ENCODE measurements around the gene TSHR. TPM values are rescaled to one million over a fixed set of nuclear protein-coding genes. Genes with fewer than 3 reads are reported as not detected.
"Not testable (repeated sequence)": the region's sequence is repeated elsewhere in the genome, so short reads cannot be mapped to it uniquely, and the experiment has no call there.

TSHR gene
- polyA plus RNA-seq, 2 donors = 0.02 TPM; not detected in 1

DNA sequence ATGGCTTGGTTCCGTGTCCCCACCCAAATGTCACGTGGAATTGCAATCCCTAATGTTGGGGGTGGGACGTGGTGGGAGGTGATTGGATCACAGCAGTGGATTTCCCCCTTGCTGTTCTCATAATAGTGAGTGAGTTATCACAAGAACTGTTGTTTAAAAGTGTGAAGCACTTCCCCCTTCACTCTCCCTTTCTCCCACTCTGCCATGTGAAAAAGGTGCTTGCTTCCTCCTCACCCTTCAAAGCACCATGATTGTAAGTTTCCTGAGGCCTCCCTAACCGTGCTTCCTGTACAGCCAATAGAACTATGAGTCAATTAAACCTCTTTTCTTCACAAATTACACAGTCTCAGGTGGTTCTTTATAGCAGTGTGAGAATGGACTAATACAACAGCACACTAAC, 8.6 kb upstream of the TSHR start:
- Histone ChIP-seq H3K36me3 (ENCODE audit: control insufficient read depth in 2 of 2, insufficient read depth in 2 of 2, low read length in 1 of 2) (no peaks in the 10 kb centered on the region), H3K4me1 (ENCODE audit: control insufficient read depth in 2 of 2, insufficient read depth in 2 of 2, low read length in 1 of 2) (no peaks in the 10 kb centered on the region), H3K27ac (ENCODE audit: low read depth in 2 of 2, low read length in 1 of 2) (no peak overlapping the region), H3K4me3 (ENCODE audit: low read depth in 1 of 2, low read length in 2 of 2) (no peak overlapping the region), H3K9me3 (ENCODE audit: control insufficient read depth in 2 of 2, insufficient read depth in 1 of 2, low read depth in 1 of 2, low read length in 1 of 2) (no peaks in the 10 kb centered on the region), H3K27me3 (ENCODE audit: control insufficient read depth in 1 of 2, insufficient read depth in 2 of 2, low read length in 2 of 2) (no peaks in the 10 kb centered on the region)
- WGBS, 2 donors = 71 to 72% methylated on average over 4 of the region's 4 CpGs

DNA sequence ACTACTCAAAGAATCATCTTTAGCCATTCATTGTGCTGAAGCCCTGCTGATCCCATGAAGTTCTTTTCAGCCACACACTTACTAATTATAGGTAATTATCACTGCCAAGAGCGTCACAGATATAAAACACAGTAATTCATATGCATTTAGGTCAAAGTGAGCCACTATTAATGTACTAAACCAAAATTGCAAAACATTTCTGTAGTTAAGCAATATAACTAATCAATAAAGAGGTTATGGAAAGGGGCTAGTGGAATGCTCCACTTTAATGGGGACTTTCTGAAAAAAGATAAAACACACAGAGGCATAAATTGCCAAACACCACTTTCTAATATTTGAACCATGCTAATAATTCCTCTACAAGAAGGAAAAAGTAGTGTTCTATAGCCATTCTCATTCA, 7.1 kb upstream of the TSHR start:
- no peaks in the 10 kb centered on the region for H3K9me3 ChIP-seq (ENCODE audit: control insufficient read depth in 2 of 2, insufficient read depth in 1 of 2, low read depth in 1 of 2, low read length in 1 of 2)
- no peaks in the 10 kb centered on the region for H3K4me1 ChIP-seq (ENCODE audit: control insufficient read depth in 2 of 2, insufficient read depth in 2 of 2, low read length in 1 of 2)
- WGBS, 2 donors = 0 to 11% methylated on average over 1 of the region's 1 CpG
- H3K27ac ChIP-seq (ENCODE audit: low read depth in 2 of 2, low read length in 1 of 2) = no peak overlapping the region
- H3K36me3 ChIP-seq (ENCODE audit: control insufficient read depth in 2 of 2, insufficient read depth in 2 of 2, low read length in 1 of 2) = no peaks in the 10 kb centered on the region
- no peak overlapping the region for H3K4me3 ChIP-seq (ENCODE audit: low read depth in 1 of 2, low read length in 2 of 2)
- H3K27me3 ChIP-seq (ENCODE audit: control insufficient read depth in 1 of 2, insufficient read depth in 2 of 2, low read length in 2 of 2) = no peaks in the 10 kb centered on the region

DNA sequence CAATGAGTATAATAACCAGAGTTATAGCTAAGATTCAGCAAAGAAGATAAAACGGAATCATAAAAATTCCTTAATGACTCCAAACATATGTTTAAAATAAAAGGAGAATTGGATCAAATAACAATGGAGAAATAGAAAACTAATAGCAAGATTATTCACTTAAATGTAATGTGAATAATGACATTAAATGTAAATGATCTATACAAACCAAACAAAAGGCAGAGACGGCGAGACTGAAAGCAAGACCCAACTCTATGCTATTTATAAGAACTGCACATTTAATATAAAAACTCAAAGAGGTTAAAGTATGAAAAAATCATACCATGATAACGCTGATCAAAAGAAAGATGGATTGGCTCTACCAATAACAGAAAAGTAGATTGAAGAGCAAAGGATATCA, 3.9 kb upstream of the TSHR start:
- Histone ChIP-seq H3K27me3 (ENCODE audit: control insufficient read depth in 1 of 2, insufficient read depth in 2 of 2, low read length in 2 of 2) (no peaks in the 10 kb centered on the region), H3K36me3 (ENCODE audit: control insufficient read depth in 2 of 2, insufficient read depth in 2 of 2, low read length in 1 of 2) (no peaks in the 10 kb centered on the region), H3K4me1 (ENCODE audit: control insufficient read depth in 2 of 2, insufficient read depth in 2 of 2, low read length in 1 of 2) (peaks cover 0 to 5% of the 10 kb centered on the region in 2 donors), H3K27ac (ENCODE audit: low read depth in 2 of 2, low read length in 1 of 2) (no peak overlapping the region), H3K4me3 (ENCODE audit: low read depth in 1 of 2, low read length in 2 of 2) (no peak overlapping the region), H3K9me3 (ENCODE audit: control insufficient read depth in 2 of 2, insufficient read depth in 1 of 2, low read depth in 1 of 2, low read length in 1 of 2) (no peaks in the 10 kb centered on the region)
- 90 to 91% methylated on average over 4 of the region's 4 CpGs for WGBS, 2 donors

DNA sequence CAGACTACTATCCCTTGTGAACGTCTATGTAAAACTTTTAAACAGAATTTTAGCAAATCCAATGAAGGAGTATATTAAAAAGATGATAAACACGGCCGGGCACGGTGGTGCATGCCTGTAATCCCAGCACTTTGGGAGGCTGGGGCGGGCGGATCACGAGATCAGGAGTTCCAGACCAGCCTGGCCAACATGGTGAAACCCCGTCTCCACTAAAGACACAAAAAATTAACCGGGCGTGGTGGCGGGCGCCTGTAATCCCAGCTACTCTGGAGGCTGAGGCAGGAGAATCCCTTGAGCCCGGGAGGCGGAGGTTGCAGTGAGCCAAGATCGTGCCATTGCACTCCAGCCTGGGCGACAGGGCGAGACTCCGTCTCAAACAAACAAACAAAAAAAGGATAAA, 2.2 kb upstream of the TSHR start:
- H3K36me3 ChIP-seq (ENCODE audit: control insufficient read depth in 2 of 2, insufficient read depth in 2 of 2, low read length in 1 of 2); H3K4me1 ChIP-seq (ENCODE audit: control insufficient read depth in 2 of 2, insufficient read depth in 2 of 2, low read length in 1 of 2); H3K27me3 ChIP-seq (ENCODE audit: control insufficient read depth in 1 of 2, insufficient read depth in 2 of 2, low read length in 2 of 2); H3K27ac ChIP-seq (ENCODE audit: low read depth in 2 of 2, low read length in 1 of 2); H3K4me3 ChIP-seq (ENCODE audit: low read depth in 1 of 2, low read length in 2 of 2); H3K9me3 ChIP-seq (ENCODE audit: control insufficient read depth in 2 of 2, insufficient read depth in 1 of 2, low read depth in 1 of 2, low read length in 1 of 2): not testable (repeated sequence)
- 82 to 87% methylated on average over 18 of the region's 18 CpGs for WGBS, 2 donors

DNA sequence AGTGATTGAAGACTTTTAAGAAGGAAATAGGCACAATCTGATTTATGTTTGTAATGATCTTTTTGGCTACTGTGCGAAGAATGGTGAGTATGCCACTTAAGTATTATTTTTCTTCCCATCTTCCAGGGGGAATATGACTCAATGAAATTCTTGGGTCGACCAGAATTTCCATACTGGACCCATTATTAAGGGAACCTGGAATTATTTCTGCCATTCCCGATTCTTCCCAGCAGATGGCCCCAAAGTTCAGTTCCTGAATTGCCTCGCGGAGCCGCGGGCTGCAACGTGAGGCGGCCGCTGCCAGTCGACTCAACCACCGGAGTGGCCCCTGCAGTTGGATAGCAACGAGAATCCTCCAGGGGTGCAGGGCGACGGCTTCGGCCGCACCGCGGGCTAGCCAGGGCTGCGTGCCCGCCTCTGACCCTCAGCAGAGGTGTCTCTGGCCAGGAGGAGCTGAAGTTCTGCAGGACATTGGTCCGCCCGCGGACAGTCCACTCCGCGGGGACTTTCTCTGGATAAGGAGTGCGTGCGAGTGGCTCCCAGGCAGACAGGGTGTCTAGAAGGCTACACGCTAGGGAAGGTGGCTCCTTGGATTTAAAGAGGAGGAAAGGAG, 628 bp upstream of the TSHR start:
- H3K4me3 ChIP-seq (ENCODE audit: low read depth in 1 of 2, low read length in 2 of 2) = peak overlapping the region; percentile 42 to 45
- H3K4me1 ChIP-seq (ENCODE audit: control insufficient read depth in 2 of 2, insufficient read depth in 2 of 2, low read length in 1 of 2) = peaks cover 0 to 5% of the 10 kb centered on the region in 2 donors
- no peaks in the 10 kb centered on the region for H3K27me3 ChIP-seq (ENCODE audit: control insufficient read depth in 1 of 2, insufficient read depth in 2 of 2, low read length in 2 of 2)
- H3K9me3 ChIP-seq (ENCODE audit: control insufficient read depth in 2 of 2, insufficient read depth in 1 of 2, low read depth in 1 of 2, low read length in 1 of 2) = no peaks in the 10 kb centered on the region
- no peak overlapping the region for H3K27ac ChIP-seq (ENCODE audit: low read depth in 2 of 2, low read length in 1 of 2)
- WGBS, 2 donors = 1% methylated on average over 29 of the region's 29 CpGs
- no peaks in the 10 kb centered on the region for H3K36me3 ChIP-seq (ENCODE audit: control insufficient read depth in 2 of 2, insufficient read depth in 2 of 2, low read length in 1 of 2)

DNA sequence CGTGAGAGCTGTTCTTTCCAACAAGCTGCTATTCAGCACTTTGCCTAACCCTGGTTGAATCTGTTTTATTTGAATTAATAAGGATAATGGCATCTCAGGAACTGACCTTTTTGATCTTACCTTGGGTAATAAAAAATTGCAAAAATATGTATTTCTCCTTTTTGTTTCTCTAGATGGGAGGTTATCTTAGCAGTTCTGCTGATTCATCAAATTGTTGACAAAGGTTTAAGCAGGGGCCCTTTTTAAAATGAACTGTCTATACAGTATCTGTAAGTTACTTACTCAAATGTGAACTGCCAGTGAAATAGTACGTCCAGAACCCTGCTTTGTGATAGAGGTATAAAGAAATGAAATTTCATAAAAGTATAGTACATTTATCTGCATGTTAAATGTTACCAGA, 681 bp downstream of the TSHR start:
- H3K27ac ChIP-seq (ENCODE audit: low read depth in 2 of 2, low read length in 1 of 2) = no peak overlapping the region
- WGBS, 2 donors = 79 to 81% methylated on average over 2 of the region's 2 CpGs
- H3K36me3 ChIP-seq (ENCODE audit: control insufficient read depth in 2 of 2, insufficient read depth in 2 of 2, low read length in 1 of 2) = no peaks in the 10 kb centered on the region
- H3K4me1 ChIP-seq (ENCODE audit: control insufficient read depth in 2 of 2, insufficient read depth in 2 of 2, low read length in 1 of 2) = peaks cover 0 to 5% of the 10 kb centered on the region in 2 donors
- H3K9me3 ChIP-seq (ENCODE audit: control insufficient read depth in 2 of 2, insufficient read depth in 1 of 2, low read depth in 1 of 2, low read length in 1 of 2) = no peaks in the 10 kb centered on the region
- no peaks in the 10 kb centered on the region for H3K27me3 ChIP-seq (ENCODE audit: control insufficient read depth in 1 of 2, insufficient read depth in 2 of 2, low read length in 2 of 2)
- H3K4me3 ChIP-seq (ENCODE audit: low read depth in 1 of 2, low read length in 2 of 2) = no peak overlapping the region

DNA sequence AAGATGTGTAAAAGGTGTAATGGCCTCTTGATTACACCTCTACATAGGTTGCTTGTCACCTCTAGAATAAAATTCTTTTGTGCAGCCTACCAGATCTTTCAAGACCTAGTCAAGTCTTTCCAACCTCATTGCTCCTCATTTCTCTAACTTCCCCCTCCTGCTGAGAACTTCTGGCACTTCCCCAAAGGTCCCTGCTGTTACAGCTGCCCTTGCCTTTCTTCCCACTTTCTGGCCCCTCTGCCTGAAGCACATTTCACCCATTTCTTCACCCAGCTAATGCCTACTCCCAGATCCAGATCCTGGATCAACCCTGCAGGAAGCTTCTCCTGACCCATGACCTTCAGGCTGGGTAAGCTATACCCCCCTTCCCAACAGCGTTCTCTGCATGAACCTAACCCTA, 1.5 kb downstream of the TSHR start:
- Histone ChIP-seq H3K4me3 (ENCODE audit: low read depth in 1 of 2, low read length in 2 of 2) (no peak overlapping the region), H3K27ac (ENCODE audit: low read depth in 2 of 2, low read length in 1 of 2) (no peak overlapping the region), H3K9me3 (ENCODE audit: control insufficient read depth in 2 of 2, insufficient read depth in 1 of 2, low read depth in 1 of 2, low read length in 1 of 2) (no peaks in the 10 kb centered on the region), H3K36me3 (ENCODE audit: control insufficient read depth in 2 of 2, insufficient read depth in 2 of 2, low read length in 1 of 2) (no peaks in the 10 kb centered on the region), H3K4me1 (ENCODE audit: control insufficient read depth in 2 of 2, insufficient read depth in 2 of 2, low read length in 1 of 2) (peaks cover 0 to 5% of the 10 kb centered on the region in 2 donors), H3K27me3 (ENCODE audit: control insufficient read depth in 1 of 2, insufficient read depth in 2 of 2, low read length in 2 of 2) (no peaks in the 10 kb centered on the region)
- 79 to 90% methylated on average over 1 of the region's 1 CpG for WGBS, 2 donors

DNA sequence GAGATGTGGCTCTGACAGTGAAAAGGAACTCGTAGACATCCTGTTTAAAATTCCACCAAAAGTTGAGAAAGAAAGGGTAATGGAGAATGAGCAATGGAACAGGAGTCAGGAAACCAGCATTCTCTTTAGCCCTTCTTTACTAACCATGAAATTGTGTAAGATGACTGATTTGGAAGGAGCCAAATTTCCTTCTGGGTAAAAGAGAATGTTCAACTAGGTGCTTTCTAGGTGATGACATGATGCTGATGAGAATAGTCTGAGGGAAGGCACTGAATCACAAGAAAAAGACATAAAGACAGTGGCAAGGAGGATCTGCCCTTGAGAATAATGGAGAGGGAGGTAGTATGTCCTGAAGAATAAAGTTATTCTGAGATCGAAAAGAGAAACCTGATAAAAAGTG, 2.2 kb downstream of the TSHR start:
- 87% methylated on average over 2 of the region's 2 CpGs for WGBS, 2 donors
- Histone ChIP-seq H3K4me1 (ENCODE audit: control insufficient read depth in 2 of 2, insufficient read depth in 2 of 2, low read length in 1 of 2) (peaks cover 0 to 5% of the 10 kb centered on the region in 2 donors), H3K36me3 (ENCODE audit: control insufficient read depth in 2 of 2, insufficient read depth in 2 of 2, low read length in 1 of 2) (no peaks in the 10 kb centered on the region), H3K27me3 (ENCODE audit: control insufficient read depth in 1 of 2, insufficient read depth in 2 of 2, low read length in 2 of 2) (no peaks in the 10 kb centered on the region), H3K27ac (ENCODE audit: low read depth in 2 of 2, low read length in 1 of 2) (no peak overlapping the region), H3K4me3 (ENCODE audit: low read depth in 1 of 2, low read length in 2 of 2) (no peak overlapping the region), H3K9me3 (ENCODE audit: control insufficient read depth in 2 of 2, insufficient read depth in 1 of 2, low read depth in 1 of 2, low read length in 1 of 2) (no peaks in the 10 kb centered on the region)

DNA sequence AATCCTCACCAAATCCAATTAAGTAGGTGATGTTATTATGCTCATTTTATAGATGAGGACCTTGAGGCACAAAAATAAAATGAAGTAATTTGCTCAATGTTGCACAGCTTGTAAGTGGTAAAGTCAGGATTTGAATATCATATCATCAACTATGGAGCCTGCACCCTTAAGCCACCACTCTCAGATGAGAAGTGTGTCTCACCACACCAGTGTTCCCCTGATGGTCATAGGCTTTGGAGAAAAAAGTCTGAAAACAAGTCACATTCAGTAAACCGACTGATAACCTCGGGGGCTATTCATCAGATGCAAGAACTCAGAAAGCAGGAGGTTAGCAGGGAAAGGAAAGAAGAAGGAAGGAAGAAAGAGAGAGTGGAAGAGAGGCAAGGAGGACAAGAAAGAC, 2.8 kb downstream of the TSHR start:
- Histone ChIP-seq H3K27me3 (ENCODE audit: control insufficient read depth in 1 of 2, insufficient read depth in 2 of 2, low read length in 2 of 2) (no peaks in the 10 kb centered on the region), H3K4me3 (ENCODE audit: low read depth in 1 of 2, low read length in 2 of 2) (no peak overlapping the region), H3K9me3 (ENCODE audit: control insufficient read depth in 2 of 2, insufficient read depth in 1 of 2, low read depth in 1 of 2, low read length in 1 of 2) (no peaks in the 10 kb centered on the region), H3K27ac (ENCODE audit: low read depth in 2 of 2, low read length in 1 of 2) (no peak overlapping the region), H3K4me1 (ENCODE audit: control insufficient read depth in 2 of 2, insufficient read depth in 2 of 2, low read length in 1 of 2) (peaks cover 0 to 5% of the 10 kb centered on the region in 2 donors), H3K36me3 (ENCODE audit: control insufficient read depth in 2 of 2, insufficient read depth in 2 of 2, low read length in 1 of 2) (no peaks in the 10 kb centered on the region)
- 74 to 79% methylated on average over 2 of the region's 2 CpGs for WGBS, 2 donors

DNA sequence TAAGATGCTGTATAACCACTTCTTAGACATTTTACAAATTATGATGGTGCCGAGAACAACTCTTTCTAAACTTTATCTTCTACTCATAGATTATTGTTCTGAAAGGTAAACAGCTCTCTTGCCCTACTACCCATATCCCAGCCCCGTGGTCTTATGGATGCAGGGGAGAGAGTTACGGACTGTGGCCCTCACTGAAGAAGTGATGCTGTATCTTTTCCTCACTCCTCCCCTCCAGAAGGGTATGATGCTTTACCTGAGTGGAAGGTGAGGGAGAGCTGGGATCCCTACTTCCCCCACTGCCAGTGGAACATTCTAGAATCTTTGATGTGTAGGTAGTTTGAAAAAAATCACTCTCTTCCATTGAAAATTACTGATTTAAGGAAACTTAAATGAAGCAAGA, 3.5 kb downstream of the TSHR start:
- Histone ChIP-seq H3K4me3 (ENCODE audit: low read depth in 1 of 2, low read length in 2 of 2) (no peak overlapping the region), H3K27ac (ENCODE audit: low read depth in 2 of 2, low read length in 1 of 2) (no peak overlapping the region), H3K27me3 (ENCODE audit: control insufficient read depth in 1 of 2, insufficient read depth in 2 of 2, low read length in 2 of 2) (no peaks in the 10 kb centered on the region), H3K4me1 (ENCODE audit: control insufficient read depth in 2 of 2, insufficient read depth in 2 of 2, low read length in 1 of 2) (peaks cover 0 to 5% of the 10 kb centered on the region in 2 donors), H3K36me3 (ENCODE audit: control insufficient read depth in 2 of 2, insufficient read depth in 2 of 2, low read length in 1 of 2) (no peaks in the 10 kb centered on the region), H3K9me3 (ENCODE audit: control insufficient read depth in 2 of 2, insufficient read depth in 1 of 2, low read depth in 1 of 2, low read length in 1 of 2) (no peaks in the 10 kb centered on the region)
- 60 to 68% methylated on average over 3 of the region's 3 CpGs for WGBS, 2 donors

All from esophagus (tissue), 2 donors.